Stomach smooth muscle (tissue), 2 donors: ENCODE results near the gene ZC2HC1C.

ENCODE experiments used
- H3K27ac ChIP-seq: one replicate; pipeline ENCODE4 v1.7.0; 2013; ENCODE audit warnings: mild to moderate bottlenecking, low read length, inconsistent platforms
- H3K27me3 ChIP-seq, 2 donors: one replicate each; pipeline ENCODE4 v1.7.0; 2013; ENCODE audit warnings: low read length in 2 of 2; ENCODE audit not compliant: insufficient read depth in 2 of 2, control insufficient read depth in 1 of 2
- H3K36me3 ChIP-seq, 2 donors: one replicate each; pipeline ENCODE4 v1.7.0; 2013; ENCODE audit warnings: low read length in 2 of 2; ENCODE audit not compliant: control insufficient read depth in 2 of 2, insufficient read depth in 2 of 2
- H3K4me1 ChIP-seq: one replicate; pipeline ENCODE4 v1.7.0; 2013; ENCODE audit warnings: low read length; ENCODE audit not compliant: control insufficient read depth, insufficient read depth
- H3K4me3 ChIP-seq, 2 donors: one replicate each; pipeline ENCODE4 v1.7.0; 2013; ENCODE audit warnings: low read length in 2 of 2
- H3K9ac ChIP-seq, 2 donors: one replicate each; pipeline ENCODE4 v1.7.0; 2013; ENCODE audit warnings: low read length in 2 of 2, mild to moderate bottlenecking in 1 of 2
- H3K9me3 ChIP-seq, 2 donors: one replicate each; pipeline ENCODE4 v1.7.0; 2013; ENCODE audit warnings: low read length in 2 of 2; ENCODE audit not compliant: control insufficient read depth in 2 of 2
- donor health status: healthy.
- donor health status: Pancreatic carcinoma.

Gene ZC2HC1C

GRCh38 chr14:75069121-75069810 is at the start of gene ZC2HC1C:
TSS of gene ZC2HC1C (plus strand) at chr14:75069641. CDS start at chr14:75070574, 933 bp downstream.
- no peaks in the 10 kb centered on the region for H3K27me3 ChIP-seq
- H3K4me1 ChIP-seq: peaks cover 29% of the 10 kb centered on the region
- peak within 1 kb of the TSS; percentile 96 for H3K27ac ChIP-seq
- H3K9ac ChIP-seq: peak within 1 kb of the TSS; percentile 86 to 90
- no peaks in the 10 kb centered on the region for H3K9me3 ChIP-seq
- H3K4me3 ChIP-seq: peak within 1 kb of the TSS; percentile 81 to 88
- no peaks in the 10 kb centered on the region for H3K36me3 ChIP-seq

GRCh38 chr14:75022655-75023054 is 46.8 kb upstream of the ZC2HC1C start:
- no peak overlapping the region for H3K4me3 ChIP-seq
- H3K36me3 ChIP-seq: peaks cover 36 to 37% of the 10 kb centered on the region in 2 donors
- no peaks in the 10 kb centered on the region for H3K27me3 ChIP-seq
- H3K27ac ChIP-seq: no peak overlapping the region
- no peaks in the 10 kb centered on the region for H3K9me3 ChIP-seq
- H3K4me1 ChIP-seq: no peaks in the 10 kb centered on the region
- no peak overlapping the region for H3K9ac ChIP-seq

- Histone ChIP-seq H3K36me3 (peaks cover 34 to 35% of the 10 kb centered on the region in 2 donors), H3K9me3 (no peaks in the 10 kb centered on the region), H3K4me1 (no peaks in the 10 kb centered on the region), H3K27me3 (no peaks in the 10 kb centered on the region), H3K4me3 (no peak overlapping the region), H3K9ac (no peak overlapping the region), H3K27ac (no peak overlapping the region)
These were observed 46.3 kb upstream of the ZC2HC1C start for GRCh38 chr14:75023108-75023507.

- H3K4me1 ChIP-seq: no peaks in the 10 kb centered on the region
- H3K36me3 ChIP-seq: peaks cover 29% of the 10 kb centered on the region in 2 donors
- no peaks in the 10 kb centered on the region for H3K9me3 ChIP-seq
- no peak overlapping the region for H3K4me3 ChIP-seq
- no peak overlapping the region for H3K9ac ChIP-seq
- H3K27ac ChIP-seq: no peak overlapping the region
- no peaks in the 10 kb centered on the region for H3K27me3 ChIP-seq
These were observed 44.4 kb upstream of the ZC2HC1C start for GRCh38 chr14:75025082-75025481.

GRCh38 chr14:75025876-75026275 is 43.6 kb upstream of the ZC2HC1C start:
- Histone ChIP-seq H3K4me1 (no peaks in the 10 kb centered on the region), H3K36me3 (peaks cover 23 to 34% of the 10 kb centered on the region in 2 donors), H3K9me3 (no peaks in the 10 kb centered on the region), H3K27ac (no peak overlapping the region), H3K9ac (no peak overlapping the region), H3K27me3 (no peaks in the 10 kb centered on the region), H3K4me3 (no peak overlapping the region)

GRCh38 chr14:75030147-75030546 is 39.3 kb upstream of the ZC2HC1C start:
- H3K9ac ChIP-seq: no peak overlapping the region
- H3K4me1 ChIP-seq: no peaks in the 10 kb centered on the region
- no peaks in the 10 kb centered on the region for H3K9me3 ChIP-seq
- H3K27me3 ChIP-seq: no peaks in the 10 kb centered on the region
- peaks cover 26 to 36% of the 10 kb centered on the region in 2 donors for H3K36me3 ChIP-seq
- no peak overlapping the region for H3K27ac ChIP-seq
- no peak overlapping the region for H3K4me3 ChIP-seq

GRCh38 chr14:75032939-75033338 is 36.5 kb upstream of the ZC2HC1C start:
- Histone ChIP-seq H3K36me3 (peaks cover 29 to 43% of the 10 kb centered on the region in 2 donors), H3K27ac (no peak overlapping the region), H3K4me3 (no peak overlapping the region), H3K9me3 (no peaks in the 10 kb centered on the region), H3K4me1 (no peaks in the 10 kb centered on the region), H3K27me3 (no peaks in the 10 kb centered on the region), H3K9ac (no peak overlapping the region)

- H3K9ac ChIP-seq: no peak overlapping the region
- no peak overlapping the region for H3K27ac ChIP-seq
- H3K4me1 ChIP-seq: no peaks in the 10 kb centered on the region
- H3K27me3 ChIP-seq: no peaks in the 10 kb centered on the region
- peaks cover 15 to 19% of the 10 kb centered on the region in 2 donors for H3K36me3 ChIP-seq
- H3K9me3 ChIP-seq: no peaks in the 10 kb centered on the region
- no peak overlapping the region for H3K4me3 ChIP-seq
These were observed 28.9 kb upstream of the ZC2HC1C start for GRCh38 chr14:75040507-75040906.

- Histone ChIP-seq H3K36me3 (peaks cover 11 to 16% of the 10 kb centered on the region in 2 donors), H3K9me3 (no peaks in the 10 kb centered on the region), H3K27ac (no peak overlapping the region), H3K4me1 (no peaks in the 10 kb centered on the region), H3K4me3 (no peak overlapping the region), H3K9ac (no peak overlapping the region), H3K27me3 (no peaks in the 10 kb centered on the region)
These were observed 28.5 kb upstream of the ZC2HC1C start for GRCh38 chr14:75040959-75041358.

- H3K4me1 ChIP-seq: no peaks in the 10 kb centered on the region
- H3K27ac ChIP-seq: no peak overlapping the region
- H3K36me3 ChIP-seq: peaks cover 9 to 16% of the 10 kb centered on the region in 2 donors
- H3K9me3 ChIP-seq: no peaks in the 10 kb centered on the region
- H3K9ac ChIP-seq: no peak overlapping the region
- H3K4me3 ChIP-seq: no peak overlapping the region
- no peaks in the 10 kb centered on the region for H3K27me3 ChIP-seq
These were observed 27.8 kb upstream of the ZC2HC1C start for GRCh38 chr14:75041613-75042012.

GRCh38 chr14:75042035-75042434 is 27.4 kb upstream of the ZC2HC1C start:
- Histone ChIP-seq H3K9me3 (no peaks in the 10 kb centered on the region), H3K4me3 (no peak overlapping the region), H3K27me3 (no peaks in the 10 kb centered on the region), H3K4me1 (no peaks in the 10 kb centered on the region), H3K27ac (no peak overlapping the region), H3K36me3 (peaks cover 5 to 16% of the 10 kb centered on the region in 2 donors), H3K9ac (no peak overlapping the region)
